GM10248 (cell line): ENCODE measurements around the gene DCTPP1.
"Not testable (repeated sequence)": the region's sequence is repeated elsewhere in the genome, so short reads cannot be mapped to it uniquely, and the experiment has no call there.

Source experiments
- CTCF ChIA-PET: fragments of 300-600 bp; sonication (Branson Sonifier 250); formaldehyde crosslinking; extraction: SDS; loops from one replicate; lab custom pipeline; 2021; ENCODE audit warnings: antibody characterized with exemption; lab: Yijun Ruan, JAX
- POLR2A ChIA-PET: fragments of 350-650 bp; sonication (Branson Sonifier 250); formaldehyde crosslinking; extraction: SDS; loops from one replicate; lab custom pipeline; 2020; ENCODE audit warnings: antibody characterized with exemption; lab: Yijun Ruan, JAX
- DNase-seq: peaks from one replicate; pipeline ENCODE4 v3.0.0; 2012; ENCODE audit errors: extremely low spot score
- TF ChIP-seq, protein P1 (sequence below): IDR thresholded peaks from 2 replicates; pipeline ENCODE4 v1.5.1; 2012; ENCODE audit warnings: mild to moderate bottlenecking, low read depth; ENCODE audit errors: extremely low read depth, missing control alignments, control extremely low read depth

DCTPP1 gene

DNA sequence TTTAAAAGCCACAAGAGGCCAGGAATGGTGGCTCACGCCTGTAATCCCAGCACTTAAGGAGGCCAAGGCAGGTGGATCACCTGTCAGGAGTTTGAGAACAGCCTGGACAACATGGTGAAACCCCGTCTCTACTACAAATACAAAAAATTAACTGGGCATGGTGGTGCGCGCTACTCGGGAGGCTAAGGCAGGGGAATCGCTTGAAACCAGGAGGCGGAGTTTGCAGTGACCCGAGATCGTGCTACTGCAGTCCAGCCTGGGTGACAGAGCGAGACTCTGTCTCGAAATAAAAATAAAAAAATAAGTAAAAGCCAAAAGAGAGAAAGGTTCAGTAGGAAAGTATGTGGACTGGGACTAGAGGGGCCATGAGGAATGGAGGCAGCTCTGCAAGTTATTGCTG lies 29.6 kb upstream of the DCTPP1 start:
- DNase-seq: no peak
- TF ChIP-seq, protein P1, sequence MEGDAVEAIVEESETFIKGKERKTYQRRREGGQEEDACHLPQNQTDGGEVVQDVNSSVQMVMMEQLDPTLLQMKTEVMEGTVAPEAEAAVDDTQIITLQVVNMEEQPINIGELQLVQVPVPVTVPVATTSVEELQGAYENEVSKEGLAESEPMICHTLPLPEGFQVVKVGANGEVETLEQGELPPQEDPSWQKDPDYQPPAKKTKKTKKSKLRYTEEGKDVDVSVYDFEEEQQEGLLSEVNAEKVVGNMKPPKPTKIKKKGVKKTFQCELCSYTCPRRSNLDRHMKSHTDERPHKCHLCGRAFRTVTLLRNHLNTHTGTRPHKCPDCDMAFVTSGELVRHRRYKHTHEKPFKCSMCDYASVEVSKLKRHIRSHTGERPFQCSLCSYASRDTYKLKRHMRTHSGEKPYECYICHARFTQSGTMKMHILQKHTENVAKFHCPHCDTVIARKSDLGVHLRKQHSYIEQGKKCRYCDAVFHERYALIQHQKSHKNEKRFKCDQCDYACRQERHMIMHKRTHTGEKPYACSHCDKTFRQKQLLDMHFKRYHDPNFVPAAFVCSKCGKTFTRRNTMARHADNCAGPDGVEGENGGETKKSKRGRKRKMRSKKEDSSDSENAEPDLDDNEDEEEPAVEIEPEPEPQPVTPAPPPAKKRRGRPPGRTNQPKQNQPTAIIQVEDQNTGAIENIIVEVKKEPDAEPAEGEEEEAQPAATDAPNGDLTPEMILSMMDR: no peak
- CTCF ChIA-PET: interaction anchor here (1.2 to 6.4 kb wide), 5 partner anchors 10 to 76 kb away, joined by 3 to 58 read pairs (median 36); partner anchors contain the start of genes DCTPP1 and ITGAL
- POLR2A ChIA-PET: interaction anchor here (1.1 to 1.7 kb wide), 4 partner anchors 11 to 99 kb away, joined by 3 to 12 read pairs (median 6); partner anchors contain the start of gene ZNF764

DNA sequence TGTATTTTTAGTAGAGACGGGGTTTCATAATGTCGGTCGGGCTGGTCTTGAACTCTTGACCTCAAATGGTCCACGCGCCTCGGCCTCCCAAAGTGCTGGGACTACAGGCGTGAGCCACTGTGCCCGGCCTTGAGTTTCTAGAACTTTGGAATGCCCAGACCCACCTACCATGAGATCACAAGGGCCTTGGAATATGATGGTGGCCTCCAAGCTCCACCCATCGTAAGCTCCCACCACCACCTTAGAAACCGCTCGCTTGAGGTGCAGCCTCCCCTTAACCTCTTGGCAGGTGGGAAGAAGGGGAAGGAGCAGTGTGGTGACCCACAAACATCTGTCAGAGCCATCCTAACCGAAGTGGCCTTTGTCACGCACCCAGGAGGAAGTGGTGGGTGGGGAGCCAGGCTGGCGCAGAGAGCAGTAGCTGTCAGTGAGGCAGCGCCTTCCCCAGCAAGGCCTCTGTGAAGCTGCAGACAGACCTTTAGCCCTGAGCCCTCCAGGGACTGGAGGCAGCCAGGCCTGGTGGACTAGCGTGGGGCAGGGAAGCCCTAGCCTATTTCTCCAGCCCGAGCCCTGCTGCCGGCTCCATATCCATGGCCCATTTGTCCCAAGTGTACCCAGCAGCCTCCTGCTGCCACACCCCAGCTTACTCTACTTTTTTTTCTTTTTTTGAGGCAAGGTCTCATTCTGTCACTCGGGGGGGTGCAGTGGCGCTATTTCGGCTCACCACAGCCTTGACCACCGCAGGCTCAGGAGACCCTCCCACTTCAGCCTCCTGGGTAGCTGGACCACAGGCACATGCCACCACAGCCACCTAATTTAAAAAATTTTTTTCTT lies 28.9 kb upstream of the DCTPP1 start:
- CTCF ChIA-PET: interaction anchor here (0.9 to 6.4 kb wide), 9 partner anchors 10 to 162 kb away, joined by 3 to 58 read pairs (median 3); partner anchors contain the start of genes DCTPP1, ITGAL, ZNF747 and ZNF764
- DNase-seq: peak; percentile 77
- POLR2A ChIA-PET: interaction anchor here (1.0 to 1.7 kb wide), 5 partner anchors 10 to 99 kb away, joined by 3 to 12 read pairs (median 4); partner anchors contain the start of gene ZNF764
- TF ChIP-seq, protein P1: no peak

DNA sequence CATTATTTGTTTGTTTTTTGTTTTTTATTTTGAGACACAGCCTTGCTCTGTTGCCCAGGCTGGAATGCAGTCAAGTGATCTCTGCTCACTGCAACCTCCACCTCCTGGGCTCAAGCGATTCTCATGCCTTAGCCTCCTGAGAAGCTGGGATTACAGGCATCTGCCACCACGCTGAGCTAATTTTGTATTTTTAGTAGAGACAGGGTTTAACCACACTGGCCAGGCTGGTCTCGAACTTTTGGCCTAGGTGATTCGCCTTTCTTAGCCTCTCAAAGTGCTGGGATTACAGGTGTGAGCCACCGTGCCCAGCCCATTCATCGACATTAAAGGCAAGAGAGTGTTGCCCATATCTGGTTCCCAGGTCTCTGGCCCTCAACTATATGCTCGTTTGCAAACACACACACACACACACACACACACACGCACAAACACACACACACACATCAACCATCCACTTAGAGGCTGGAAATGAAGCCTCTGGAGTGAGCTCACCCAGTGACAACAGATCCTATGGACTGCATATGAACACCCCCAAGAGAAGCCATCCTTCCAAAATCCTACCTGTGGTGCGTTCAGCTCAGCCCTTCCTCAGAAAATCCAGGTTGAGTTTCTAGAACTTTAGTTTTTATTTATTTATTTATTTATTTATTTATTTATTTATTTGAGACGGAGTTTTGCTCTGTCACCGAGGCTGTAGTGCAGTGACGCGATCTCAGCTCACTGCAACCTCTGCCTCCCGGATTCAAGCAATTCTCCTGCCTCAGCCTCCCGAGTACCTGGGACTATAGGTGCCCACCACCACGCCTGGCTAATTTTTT lies 28.1 kb upstream of the DCTPP1 start:
- no peak for DNase-seq
- POLR2A ChIA-PET: interaction anchor here (1.0 to 1.7 kb wide), 6 partner anchors 9 to 100 kb away, joined by 3 to 12 read pairs (median 4); partner anchors contain the start of gene ZNF764
- TF ChIP-seq, protein P1: no peak
- CTCF ChIA-PET: interaction anchor here (0.9 to 6.4 kb wide), 12 partner anchors 9 to 236 kb away, joined by 3 to 58 read pairs (median 4); partner anchors contain the start of genes DCTPP1, ITGAL, ZNF747 and ZNF764

DNA sequence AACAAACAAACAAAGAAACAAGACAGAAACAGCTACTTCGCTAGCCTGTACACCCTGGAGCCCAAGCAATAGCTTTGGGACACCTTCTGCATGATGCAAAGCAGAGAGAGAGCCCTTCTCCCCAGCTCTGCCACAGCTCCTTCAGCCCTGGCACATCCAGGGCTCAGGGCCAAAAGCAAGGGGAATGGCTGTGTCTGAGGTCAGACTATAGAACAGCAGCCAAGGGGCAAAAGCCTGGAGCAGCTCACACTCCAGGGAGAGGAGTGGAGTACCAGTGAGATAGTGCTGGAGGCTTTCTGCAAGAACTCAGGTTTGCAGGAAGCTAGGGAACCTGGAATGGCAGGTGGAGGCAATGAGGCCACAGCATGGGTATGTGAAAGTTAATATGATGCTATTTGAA lies 27.4 kb upstream of the DCTPP1 start:
- CTCF ChIA-PET: interaction anchor here (1.1 to 6.4 kb wide), 11 partner anchors 8 to 237 kb away, joined by 3 to 58 read pairs (median 6); partner anchors contain the start of genes DCTPP1, ITGAL and ZNF747

DNA sequence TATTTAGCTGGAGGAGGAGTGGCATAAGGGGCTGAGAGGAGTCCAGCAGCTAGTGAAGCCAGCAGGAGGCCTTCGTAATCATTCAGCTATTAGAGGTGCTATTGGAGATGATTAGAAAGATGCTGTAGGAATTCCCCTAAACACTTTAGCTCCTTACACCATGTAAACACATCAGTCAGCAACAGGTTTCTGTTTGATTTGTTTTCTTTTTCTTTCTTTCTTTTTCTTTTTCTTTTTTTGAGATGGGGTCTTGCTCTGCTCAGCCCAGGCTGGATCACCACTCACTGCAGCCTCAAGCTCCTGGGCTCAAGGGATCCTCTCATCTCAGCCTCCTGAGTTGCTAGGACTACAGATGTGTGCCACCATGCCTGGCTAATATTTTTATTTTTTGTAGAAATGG lies 26.5 kb upstream of the DCTPP1 start:
- POLR2A ChIA-PET: no interaction called here
- CTCF ChIA-PET: interaction anchor here (1.0 to 6.4 kb wide), 11 partner anchors 7 to 238 kb away, joined by 3 to 58 read pairs (median 6); partner anchors contain the start of genes DCTPP1, ITGAL, ZNF688 and ZNF747
- TF ChIP-seq, protein P1: no peak
- DNase-seq: peak; percentile 45

More for the DNA sequence above, 27.4 kb upstream of the DCTPP1 start:
- TF ChIP-seq, protein P1: no peak
- no peak for DNase-seq
- POLR2A ChIA-PET: interaction anchor here (1.0 kb wide), 1 partner anchor 11 kb away, joined by 3 read pairs; no protein-coding TSS in a partner anchor

DNA sequence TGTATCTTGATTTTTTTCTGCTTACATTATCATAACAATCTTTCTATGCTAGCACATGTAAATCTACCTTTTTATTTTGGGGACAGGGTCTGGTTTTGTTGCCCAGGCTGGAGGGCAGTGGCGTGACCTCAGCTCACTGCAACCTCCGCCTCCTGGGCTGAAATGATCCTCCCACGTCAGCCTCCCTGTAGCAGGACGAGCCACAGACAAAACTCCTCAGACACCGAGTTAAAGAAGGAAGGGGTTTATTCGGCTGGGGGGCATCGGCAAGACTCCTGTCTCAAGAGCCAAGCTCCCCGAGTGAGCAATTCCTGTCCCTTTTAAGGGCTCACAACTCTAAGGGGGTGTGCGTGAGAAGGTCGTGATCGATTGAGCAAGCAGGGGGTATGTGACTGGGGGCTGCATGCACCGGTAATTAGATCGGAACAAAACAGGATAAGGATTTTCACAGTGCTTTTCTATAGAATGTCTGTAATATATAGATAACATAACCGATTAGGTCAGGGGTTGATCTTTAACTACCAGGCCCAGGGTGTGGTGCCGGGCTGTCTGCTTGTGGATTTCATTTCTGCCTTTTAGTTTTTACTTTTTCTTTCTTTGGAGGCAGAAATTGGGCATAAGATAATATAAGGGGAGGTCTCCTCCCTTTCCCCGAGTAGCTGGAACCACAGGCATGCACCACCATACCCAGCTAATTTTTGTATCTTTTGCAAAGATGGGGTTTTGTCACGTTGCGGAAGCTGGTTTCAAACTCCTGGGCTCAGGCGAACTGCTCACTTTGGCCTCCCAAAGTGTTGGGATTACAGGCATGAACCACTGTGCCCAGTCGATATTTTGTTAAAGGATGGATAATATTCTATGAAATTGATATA lies 23.1 kb upstream of the DCTPP1 start:
- DNase-seq, POLR2A ChIA-PET: not testable (repeated sequence)
- CTCF ChIA-PET: interaction anchor here (1.7 to 2.5 kb wide), 2 partner anchors 23 to 145 kb away, joined by 6 to 7 read pairs; partner anchors contain the start of gene DCTPP1
